ENCODE data around the gene CACNA1B.

Gene CACNA1B

GRCh38 chr9:137988051-137988450 lies 110.5 kb downstream of the CACNA1B start:
- DNase-seq: no peak

DNA sequence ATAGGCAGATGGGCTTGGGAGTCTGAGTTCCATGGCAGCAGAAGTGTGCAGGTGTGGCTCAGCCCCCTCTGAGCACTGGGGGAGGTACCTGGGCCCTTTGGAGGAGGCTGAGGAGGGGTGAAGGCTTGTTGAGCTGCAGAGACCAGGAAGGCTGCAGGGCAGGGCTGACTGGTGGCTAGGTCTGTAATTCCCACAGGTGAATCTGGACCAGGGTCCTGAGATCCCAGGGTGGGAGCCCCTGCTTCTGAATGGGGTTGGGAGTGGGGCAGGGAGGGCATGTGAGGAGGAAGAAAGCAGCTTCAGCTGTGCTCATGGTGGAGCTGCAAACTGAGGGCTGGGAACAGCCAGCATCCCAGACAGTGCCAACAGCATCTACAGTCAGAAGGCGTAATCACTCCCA lies 111.1 kb downstream of the CACNA1B start:
- DNase-seq: no peak

- DNase-seq: no peak
Observed at GRCh38 chr9:137989156-137989555, 111.6 kb downstream of the CACNA1B start.

GRCh38 chr9:137989999-137990715 lies 112.6 kb downstream of the CACNA1B start:
- DNase-seq: no peak

DNA sequence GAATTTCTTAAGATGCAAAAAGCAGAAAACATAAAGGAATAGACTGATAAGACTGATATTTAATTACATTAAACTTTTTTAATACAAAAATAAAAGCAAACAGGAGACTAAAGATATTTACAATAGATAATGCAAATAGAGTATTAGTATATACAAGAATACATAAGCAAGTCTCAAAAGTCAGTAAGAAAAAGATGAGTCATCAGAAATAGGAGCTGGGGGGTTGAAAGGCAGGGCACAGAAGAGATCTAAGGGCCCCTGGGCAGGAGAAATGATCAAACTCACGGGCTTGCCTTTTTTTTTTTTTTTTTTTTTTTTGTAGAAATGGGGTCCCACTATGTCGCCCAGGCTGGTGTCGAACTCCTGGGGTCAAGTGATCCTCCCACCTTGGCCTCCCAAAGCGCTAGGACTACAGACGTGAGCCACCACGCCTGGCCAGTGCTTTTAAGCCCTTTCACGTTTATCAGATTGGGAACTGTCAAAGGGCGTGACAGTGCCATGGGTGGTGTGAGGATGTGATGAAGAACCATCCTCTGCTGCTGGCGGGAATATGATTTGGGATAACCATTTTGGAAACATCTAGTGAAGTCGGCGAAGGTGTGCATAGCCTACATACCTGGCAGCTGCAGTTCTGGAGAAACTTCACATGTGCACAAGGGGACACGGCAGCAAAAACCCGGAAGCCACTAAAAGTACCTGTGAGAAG lies 126.1 kb downstream of the CACNA1B start:
- DNase-seq: no peak

- DNase-seq: no peak
Observed at GRCh38 chr9:138006576-138007233, 129.1 kb downstream of the CACNA1B start.

- DNase-seq: no peak
Observed at GRCh38 chr9:138007566-138007917, 130.0 kb downstream of the CACNA1B start.

DNA sequence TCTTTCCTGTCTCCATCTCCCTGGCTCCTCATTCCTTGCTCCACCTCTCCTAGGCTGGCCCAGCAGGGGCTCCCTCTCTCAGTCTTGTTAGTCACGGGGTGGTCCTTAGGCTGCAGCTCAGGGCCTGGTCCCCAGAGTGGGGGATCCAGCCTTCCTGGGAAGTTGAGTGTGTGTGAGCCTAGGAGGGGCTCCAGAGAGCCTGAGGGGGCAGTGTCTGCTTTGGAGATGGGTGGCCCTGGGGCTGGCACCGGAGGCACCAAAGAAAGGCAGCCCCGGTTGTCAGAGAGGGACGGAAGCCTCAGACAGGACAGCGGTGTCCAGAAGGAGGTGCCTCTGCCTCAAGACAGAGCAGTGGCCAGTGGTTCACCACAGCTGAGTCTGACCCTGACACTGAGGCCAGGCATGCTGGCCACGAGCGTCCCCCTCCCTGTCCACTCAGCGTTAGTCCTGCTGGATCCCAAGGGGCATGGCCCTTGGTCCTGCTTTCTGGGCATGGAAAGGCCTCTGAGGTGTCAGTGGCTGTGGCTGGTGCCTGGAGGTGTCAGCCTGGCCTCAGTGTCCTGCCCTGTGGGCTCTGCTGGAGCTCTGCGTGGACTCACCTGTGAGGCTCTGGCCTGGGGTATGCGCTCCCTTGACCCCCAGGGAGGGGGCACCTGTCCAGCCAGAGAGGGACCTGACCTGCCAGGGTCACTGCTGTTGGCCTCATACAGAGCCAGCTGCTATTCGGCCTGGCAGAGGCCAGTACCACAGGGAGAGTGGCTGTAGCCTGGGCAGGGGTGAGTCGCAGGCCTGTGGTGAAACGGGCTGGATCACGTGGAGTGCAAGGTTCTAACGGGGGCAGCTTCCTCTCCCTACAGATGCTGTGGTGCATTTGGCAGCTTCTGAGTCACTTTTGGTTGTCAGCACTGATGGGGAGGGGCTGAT lies 130.6 kb downstream of the CACNA1B start:
- DNase-seq: no peak

DNA sequence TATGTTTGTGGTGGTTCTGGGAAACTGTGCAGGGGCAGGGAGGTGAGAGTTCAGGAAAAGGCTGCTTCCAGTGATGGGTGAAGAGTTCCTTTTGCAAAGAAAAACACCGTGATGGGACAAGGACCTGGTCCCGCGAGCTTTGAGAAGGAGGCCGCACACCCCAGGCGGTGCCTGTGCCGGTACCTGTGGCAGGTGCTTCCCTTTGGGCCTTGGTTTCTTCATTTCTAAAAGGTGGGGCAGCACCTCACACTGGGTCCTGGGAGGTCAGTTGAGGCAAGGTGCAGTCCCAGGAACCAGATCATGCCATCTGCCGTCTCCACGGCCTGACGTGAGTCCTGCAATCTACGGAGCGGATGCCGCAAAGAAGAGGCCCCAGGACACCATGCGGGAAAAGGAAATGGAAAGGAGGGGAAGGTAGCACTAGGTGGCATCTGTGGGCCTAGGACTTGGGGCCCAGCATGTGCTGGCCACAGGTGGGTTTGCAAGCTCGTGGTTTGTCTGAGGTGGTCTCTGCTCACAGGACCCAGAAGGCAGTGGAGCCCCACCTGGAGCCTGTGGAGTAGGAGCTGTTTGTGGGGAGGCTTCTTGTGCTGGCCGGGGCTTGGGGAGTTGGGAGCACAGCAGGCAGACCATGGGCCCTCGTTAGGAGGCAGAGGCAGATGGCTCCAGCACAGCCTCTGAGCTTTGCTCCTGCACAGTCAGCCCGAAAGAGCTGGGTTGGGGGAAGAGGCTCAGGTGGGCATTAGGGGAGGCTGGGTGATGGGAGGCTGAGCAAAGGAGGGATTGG lies 131.6 kb downstream of the CACNA1B start:
- no peak for DNase-seq

DNA sequence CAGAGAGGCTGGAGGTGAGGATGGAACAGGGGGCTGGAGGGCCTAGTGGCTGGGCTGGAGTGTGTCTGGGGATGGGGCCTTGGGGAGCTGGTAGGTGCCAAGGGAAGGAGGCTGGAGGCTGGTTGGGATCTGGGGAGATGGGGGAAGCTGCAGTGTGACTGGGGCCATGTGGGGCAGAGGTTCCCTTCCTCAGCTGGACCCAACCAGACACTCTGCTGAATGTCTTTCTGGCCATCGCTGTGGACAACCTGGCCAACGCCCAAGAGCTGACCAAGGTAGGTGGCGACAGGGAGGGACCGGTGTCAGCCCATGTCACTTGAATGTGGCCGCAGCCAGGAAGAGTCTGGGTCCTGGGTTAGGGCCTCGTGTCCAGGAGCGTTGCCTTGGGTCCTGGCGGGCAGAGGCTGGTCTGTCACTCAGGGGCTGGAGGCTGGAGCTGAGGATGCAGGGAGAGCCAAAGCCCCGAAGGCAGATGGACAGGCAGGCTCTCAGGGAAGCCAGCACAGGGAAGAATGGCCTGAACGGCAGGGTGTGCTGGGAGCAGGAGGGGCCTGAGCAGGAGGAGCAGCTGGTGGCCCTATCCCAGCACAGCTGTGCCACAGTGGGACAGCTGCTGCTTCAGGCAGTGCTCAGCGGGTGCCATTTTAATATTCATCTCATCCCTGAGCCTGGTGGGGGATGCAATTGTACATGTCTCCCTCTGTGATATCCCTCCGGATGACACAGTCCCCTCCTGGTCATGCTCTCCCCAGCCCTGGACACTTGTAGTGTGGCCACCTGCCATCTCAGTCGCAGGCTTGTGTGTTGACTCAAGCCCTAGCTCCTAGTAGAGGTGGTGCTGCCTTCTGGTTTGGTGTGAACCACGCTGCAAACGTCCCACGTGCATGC lies 132.5 kb downstream of the CACNA1B start:
- DNase-seq: no peak

DNA sequence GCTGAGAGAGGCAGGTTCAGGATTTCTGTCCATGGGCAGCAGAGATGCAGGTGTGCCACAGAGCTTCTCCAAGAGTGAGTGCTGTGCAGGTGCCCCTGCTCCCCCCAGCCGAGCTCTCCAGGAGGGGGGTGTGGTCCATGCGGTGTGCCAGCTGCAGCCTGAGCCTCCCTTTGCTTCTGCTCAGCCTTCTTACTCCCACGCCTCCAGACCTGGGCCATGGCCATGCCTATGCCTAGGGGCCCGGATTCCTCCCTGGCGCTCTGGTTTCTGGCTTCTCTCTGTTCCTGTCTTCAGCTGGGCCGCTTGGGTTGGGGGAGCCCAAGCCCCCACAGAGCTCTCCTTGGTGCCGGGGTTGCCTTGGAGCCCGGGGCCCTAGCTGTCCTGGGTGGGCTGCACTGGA lies 133.3 kb downstream of the CACNA1B start:
- no peak for DNase-seq

GRCh38 chr9:138011951-138012500 lies 134.4 kb downstream of the CACNA1B start:
- DNase-seq: no peak

DNA sequence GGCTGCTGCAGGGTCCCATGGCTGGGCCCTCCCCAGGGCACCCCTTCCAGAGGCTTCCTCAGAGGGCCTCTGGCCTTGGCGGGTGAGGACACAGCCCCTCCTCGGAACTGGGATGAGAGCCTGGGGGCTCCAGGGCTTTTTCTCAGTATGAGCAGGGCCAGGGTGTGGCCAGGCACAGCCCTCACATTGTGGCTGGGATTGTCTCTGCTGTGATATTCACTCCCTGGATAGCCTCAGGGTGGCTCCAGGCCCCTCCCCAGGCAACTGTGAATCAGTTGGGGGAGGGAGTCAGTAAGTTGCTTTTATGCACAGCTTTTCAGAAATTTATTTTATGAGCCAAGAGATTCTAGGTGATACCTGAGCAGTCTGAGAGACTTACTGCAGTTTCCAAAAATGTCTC lies 135.7 kb downstream of the CACNA1B start:
- DNase-seq: no peak

DNA sequence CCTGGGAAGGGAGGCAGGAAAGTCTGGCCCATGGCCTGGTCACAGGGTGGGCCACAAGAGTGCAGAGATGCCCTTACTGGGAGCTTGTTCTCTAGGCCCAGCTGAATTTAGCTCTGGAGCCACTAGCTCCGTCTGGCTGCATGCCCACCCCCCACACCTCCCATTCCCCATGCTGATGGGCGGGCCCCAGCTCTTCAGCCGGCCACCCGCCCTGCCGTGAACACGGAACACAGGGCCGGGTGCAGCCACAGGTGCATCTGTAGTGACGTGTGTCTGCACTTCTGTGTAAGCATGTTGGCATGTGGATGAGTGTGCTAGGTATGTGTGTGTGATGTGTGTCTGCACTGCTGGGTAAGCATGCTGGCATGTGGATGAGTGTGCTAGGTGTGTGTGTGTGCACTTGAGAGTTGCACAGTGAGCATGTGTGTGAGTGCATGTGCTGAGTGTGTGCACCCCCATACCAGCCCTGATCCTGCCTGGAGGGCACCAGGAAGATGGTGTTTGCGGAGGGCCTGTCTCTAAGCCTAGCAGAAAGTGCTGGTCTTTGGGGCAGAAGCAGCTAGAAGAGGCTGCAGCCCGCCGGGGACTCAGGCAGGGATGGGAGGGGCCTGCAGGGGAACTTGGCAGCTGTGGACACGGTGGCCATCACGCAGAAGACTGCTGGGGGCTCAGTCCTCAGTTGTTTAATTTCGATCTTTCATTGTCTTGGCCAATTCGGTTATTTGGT lies 136.4 kb downstream of the CACNA1B start:
- DNase-seq: no peak

- no peak for DNase-seq
Observed at GRCh38 chr9:138014563-138014945, 137.0 kb downstream of the CACNA1B start.

GRCh38 chr9:138015021-138015829 lies 137.6 kb downstream of the CACNA1B start:
- DNase-seq: no peak

DNA sequence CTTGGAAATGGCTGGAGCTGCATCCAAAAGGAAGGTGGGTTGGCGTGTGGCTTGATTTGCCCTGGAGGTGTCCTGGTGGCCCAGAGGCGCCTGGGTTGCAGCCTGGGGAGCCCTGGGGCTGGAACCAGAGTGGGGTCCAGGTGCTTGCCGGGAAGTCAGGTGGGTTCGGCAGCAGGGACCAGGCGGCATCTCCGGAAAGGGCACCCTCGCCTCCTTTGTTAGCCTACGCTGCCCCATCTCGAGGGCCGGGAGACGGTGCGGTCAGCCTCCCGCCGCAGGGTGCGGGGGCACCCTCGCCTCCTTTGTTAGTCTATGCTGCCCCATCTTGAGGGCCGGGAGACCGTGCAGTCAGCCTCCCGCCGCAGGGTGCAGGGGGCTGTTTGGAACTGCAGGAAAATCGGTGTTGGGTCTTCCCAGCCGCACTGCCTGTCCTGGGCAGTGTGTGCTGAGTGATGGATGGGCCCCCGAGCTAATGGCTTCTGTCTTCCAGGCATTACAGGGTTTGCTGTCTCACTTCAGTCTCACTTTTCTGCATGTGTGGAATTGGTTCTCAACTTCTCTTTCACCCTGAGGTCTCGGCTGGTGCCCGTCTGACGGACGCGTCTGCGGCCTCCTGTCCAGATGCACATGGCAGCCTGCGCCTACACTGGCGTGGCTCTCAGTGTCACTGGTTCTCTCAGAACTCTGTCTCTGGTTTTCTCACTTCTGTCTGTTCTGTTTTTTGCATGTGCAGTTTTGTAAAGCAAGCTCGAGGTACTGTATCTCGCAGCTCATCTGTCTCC lies 139.0 kb downstream of the CACNA1B start:
- no peak for DNase-seq

DNA sequence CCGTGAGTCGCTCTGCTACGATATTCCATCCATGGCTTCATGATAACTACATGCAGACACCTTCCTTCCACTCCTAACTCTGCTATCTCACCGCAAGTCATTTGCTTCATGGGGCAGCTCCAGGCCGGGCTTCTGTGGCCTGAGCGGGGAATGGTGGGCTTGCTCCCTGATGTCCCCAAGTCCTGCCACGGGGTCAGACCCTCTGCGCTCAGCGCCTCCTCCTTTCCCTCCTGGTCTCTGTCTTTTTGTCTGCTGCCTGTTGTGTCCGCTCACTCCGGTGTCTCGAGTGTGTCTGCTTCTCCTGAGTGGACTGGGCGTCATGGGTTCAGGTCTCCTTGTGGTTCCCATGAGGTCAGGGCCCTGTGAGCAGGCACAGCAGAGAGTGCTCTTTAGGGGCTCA lies 139.6 kb downstream of the CACNA1B start:
- DNase-seq: no peak
